Activated CD4-positive, CD25-positive, alpha-beta regulatory T cell (primary cell): ENCODE measurements around the gene ITGA2B.
"Not testable (repeated sequence)": the region's sequence is repeated elsewhere in the genome, so short reads cannot be mapped to it uniquely, and the experiment has no call there.

Source experiments
- DNase-seq, 4 experiments: peaks; one replicate each; lab custom pipeline; 2025; lab: John Stamatoyannopoulos, UW

ITGA2B gene

GRCh38 chr17:44389281-44389680 is at the start of gene ITGA2B:
Gene ITGA2B, minus strand, starts transcription at chr17:44389649. Its CDS starts 176 bp downstream, at chr17:44389473.
- no peak for DNase-seq

DNA sequence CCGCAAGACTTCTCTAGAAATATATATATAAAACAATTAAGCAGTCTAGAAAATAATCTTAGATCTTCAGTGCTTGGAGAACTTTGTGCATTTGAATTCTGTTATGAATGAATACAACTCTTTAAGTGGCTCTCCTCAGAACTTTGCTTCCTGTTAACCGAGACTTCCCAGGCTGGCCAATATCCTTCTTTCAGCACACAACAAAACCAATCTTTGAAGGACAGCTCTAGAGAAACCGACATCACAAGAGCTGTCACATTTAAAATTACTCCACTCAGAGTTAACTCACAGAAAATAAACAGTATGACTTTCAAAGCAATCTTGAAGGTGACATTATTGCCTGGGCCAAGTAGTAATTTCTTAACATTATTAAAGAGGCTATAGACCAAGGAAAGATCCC is 49.7 kb upstream of the ITGA2B start:
- DNase-seq: no peak

DNA sequence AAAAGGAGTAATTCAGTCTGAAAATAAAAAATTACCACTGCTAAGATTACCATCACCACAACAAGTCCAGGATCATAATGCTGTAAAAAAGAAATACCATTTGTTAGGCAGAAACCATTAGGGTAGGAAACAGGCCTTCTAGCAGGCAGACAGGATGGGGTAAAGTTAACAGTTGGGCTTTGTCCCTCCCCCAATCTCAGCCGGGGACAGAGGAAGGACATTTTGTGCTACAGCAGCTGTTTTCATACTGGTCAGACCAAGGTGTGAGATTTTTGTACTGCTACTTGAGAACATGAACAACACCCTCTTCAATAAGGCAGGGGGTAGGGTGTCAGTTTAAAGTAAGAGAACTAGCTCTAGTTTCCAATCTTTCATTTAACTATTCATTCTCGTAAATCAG is 49.2 kb upstream of the ITGA2B start:
- DNase-seq: no peak

DNA sequence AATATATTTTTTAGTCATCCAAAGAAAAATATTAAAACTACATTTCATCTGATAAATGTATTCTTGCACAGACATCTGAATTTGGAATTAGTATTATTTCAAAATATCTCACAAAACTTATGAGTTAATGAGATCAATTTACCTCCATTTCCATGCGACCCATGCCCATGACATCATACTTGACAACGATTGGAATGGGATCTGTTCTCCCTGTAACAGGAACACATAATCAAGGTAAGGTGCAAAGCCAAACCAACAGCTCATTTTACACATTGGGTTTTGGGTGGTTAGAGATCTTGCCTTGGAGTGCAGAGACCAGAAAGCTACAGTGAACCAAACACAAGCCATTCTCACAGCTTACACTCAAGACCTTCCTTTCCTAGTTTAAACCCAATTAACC is 46.9 kb upstream of the ITGA2B start:
- no peak for DNase-seq

DNA sequence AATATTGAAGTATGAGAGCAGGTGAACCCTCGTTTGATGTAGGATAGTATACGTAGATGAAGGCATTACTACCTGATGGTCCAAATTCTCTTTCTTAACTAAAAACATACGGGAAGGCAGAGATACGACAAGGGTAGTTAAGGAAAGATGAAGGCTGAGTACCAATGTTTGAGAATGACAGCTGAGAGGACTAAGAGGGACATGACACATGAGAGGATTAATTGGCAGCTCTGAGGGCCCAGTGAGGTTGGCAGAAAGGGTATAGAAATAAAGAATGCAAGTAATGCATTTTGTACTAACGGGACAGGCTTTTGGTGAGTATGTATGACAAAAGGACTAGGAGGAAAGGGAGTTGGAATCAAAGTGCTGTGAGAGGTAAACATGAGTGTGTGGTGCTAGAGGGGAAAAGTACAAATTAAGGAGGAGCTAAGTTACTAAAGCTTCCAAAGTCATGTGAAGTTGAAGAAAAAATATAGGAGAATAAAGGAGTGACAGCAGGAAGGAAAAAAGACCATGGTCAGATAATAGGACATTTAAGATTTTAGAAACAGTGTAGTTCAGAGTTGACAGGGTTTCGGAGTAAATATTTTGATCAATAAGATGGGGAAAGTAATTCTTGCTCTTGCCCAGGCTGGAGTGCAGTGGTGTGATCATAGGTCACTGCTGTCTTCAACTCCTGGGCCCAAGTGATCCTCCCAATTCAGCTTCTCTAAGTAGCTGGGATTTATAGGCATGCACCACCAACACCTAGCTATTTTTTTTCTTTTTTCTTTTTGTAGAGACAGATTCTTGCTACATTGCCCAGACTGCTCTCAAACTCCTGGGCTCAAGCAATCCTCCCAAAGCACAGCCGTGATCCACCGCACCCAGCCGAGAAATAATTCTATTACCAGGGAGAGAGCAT is 43.1 kb upstream of the ITGA2B start:
- no peak for DNase-seq

DNA sequence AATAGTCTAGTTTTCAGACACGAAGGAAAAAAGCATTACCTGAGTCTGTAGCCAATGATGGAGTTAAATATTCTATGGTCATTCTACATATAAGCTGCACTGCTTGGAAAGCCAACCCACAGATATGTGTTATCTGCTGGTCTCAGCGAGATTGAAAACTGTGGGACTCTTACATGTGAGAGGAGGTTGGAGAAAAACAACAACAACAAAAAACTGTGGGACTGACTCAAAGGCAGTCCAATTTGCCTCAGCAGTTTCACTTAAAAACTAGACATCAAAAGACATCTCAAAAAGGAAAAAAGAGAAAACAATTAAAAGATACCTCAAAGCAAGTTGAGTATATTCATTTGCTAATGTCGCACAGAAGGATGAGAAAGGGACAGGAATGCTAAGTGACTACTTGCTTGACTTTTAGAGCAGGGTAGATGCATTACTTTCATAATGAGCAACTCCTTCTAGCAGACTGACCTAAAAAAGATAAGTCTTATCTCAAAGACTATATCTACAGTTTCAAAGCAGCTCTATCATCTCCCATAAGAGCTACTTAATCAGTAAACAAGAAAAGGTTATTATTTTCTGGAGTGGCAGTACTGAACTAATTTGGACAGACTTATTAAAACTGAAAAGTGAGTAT is 35.5 kb upstream of the ITGA2B start:
- no peak for DNase-seq

GRCh38 chr17:44417553-44417952 is 28.1 kb upstream of the ITGA2B start:
- DNase-seq: no peak

DNA sequence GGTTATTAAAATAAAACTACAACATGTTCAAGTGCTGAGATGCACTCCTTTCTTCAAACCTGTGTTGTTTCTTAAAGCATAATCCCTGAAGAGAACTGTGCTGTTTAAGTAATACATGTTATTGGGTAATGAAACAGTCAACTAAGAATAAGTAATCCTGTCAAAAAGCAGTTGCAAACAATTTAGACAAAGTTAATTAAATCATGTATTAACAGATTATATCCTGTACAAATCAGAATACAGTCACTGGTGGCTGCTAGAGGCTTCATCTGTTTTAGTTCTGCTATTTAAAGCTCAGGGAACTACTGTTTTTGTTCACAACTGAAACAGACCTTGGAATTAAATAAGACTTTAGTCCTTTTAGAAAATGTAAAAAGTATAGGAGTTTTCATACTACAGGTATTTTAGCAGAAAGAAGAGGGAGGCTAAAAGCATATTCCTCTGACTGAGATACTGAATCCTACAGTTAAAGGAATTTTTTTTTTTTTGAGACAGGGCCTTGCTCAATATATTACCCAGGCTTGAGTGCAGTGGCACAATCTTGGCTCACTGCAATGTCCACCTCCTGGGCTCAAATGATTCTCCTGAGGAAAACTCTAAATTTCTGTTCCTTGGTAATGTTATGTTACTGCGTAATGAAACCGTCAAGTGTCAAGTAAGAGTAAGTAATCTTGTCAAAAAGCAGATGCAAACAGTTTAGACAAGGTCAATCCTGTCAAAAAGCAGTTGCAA is 27.3 kb upstream of the ITGA2B start:
- DNase-seq: no peak

- no peak for DNase-seq
Measured at GRCh38 chr17:44414394-44415155, 25.1 kb upstream of the ITGA2B start.

DNA sequence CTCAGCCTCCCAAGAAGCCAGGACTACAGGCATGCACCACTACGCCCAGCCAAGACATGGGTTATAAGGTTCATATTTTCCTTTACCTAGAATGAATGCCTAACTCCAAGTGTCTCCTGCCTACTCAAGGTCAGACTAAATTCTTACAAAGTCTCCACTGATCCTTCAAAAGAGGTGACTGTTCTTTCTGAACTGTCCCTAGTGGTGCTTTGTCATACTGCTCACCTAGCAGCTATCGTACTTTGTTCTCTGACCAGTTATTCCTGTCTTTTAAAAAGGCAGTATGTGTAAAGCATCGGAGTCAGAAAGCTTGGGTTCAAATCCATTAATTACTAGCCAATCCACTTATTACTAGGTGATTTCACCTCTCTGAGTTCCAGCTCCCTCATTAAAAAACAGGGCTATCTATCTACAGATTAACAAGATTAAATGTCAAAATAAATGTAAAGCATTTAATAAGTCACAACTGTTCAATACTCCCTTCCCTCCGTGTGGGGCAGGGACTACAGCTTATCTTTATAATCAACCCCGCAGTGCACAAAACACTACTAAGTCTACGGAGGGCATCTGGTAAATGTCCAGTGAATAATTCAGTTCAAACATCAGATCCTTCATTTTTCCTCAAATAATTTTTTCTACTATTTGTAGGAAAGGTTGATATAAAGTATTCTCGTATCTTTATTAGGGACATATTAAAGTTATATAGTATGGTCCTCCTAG is 20.0 kb upstream of the ITGA2B start:
- DNase-seq: no peak

DNA sequence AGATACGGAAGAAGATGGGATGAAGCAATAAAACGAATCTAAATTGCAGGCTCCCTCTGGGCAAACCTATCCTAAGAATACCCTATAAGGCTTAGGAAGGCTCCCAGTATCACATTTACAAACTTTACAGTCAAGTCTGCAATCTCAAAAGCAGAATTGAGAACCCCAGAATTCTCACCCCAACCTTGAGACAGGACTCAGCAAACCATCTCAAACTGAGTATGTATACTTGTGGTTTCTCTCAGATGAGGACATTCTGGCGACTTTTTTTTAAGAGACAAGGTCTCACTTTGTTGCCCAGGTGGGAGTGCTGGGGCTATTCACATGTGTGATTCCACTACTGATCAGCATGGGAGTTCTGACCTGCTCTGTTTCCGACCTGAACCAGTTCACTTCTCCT is 19.3 kb upstream of the ITGA2B start:
- no peak for DNase-seq

GRCh38 chr17:44402564-44403172 is 13.2 kb upstream of the ITGA2B start:
- DNase-seq: no peak

GRCh38 chr17:44400226-44400847 is 10.9 kb upstream of the ITGA2B start:
- DNase-seq: no peak

- DNase-seq: no peak
Measured at GRCh38 chr17:44398692-44399691, 9.5 kb upstream of the ITGA2B start.

DNA sequence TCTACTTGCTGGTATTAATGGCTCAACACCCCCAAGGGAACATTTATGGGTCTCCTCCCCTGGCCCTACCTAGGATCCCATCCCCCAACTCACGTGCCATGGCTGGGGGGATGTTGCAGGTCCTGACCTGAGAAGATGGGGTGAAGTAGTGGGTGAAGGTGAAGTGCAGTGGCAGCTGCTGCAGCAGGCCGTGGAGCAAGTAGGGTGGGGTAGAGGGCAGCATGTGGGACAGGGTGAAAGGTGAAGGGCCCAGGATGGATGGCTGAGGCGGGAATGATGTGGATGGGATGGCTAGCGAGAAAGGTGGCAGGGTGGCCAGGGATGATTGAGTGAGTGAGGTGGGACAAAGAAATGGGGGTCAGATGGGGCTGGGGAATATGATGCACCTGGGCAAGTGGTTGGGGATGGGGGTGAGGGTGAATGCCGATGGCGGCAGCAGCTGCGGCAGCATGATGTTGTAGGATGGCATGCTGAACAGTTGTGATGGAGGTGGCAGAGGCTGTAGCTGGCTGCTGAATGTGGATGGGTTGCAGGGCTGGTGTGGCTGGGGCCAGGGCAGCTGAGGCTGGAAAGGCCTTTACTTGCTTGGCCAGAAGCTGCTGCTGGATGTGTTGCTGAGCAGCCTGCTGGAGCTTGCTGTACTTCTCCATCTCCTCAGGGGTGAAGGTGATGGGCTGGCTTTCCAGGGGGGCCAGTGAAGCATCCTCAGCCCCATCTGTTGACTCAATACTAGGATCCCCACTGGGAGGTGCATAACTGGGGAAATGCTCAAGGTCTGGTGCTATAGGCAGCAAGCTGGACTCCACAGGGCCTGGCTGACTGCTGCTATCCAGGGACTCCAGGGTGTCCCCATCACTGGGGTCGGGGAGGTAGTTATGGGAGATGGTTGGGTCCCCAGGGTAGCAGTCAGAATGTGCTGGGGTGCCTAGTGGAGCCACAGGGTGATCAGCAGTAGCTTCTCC is 8.3 kb upstream of the ITGA2B start:
- DNase-seq: no peak

DNA sequence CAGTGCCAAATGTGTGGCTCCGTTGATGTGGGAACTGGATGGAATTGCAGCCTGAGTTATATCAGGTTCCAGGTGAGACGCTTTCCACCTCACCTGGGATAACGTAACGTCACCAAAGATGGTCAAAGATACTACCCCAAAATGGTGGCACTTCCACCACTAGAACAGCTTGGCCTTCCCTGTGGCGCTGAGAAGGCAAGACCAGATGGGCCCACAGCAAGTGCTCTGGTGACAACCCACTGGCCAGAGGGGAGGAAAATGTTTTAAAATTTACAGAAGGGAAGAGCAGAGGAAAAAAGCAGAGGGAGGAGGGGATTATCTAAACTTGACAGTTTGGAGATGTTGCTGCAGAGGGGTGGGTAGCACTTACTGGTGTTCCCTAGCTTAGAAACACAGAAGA is 7.5 kb upstream of the ITGA2B start:
- DNase-seq: no peak

DNA sequence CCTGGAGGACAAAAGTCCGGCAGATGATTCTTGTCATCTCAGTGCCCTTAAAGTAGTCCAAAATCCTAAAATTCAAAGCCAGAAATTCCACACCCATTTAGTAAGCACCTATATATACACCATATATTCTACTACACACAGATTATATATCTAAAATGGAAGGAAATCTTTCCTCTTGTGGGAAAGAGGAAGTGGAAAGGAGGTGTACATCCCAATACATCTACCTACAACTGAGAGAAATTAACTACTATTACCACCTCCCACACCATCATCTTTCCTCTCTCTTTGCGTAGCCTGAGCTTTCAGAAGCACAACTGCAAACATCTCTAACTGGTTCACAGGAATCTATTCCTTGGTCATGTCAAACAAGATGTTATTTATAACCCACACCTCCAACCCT is 5.4 kb upstream of the ITGA2B start:
- no peak for DNase-seq

- DNase-seq: not testable (repeated sequence)
Measured at GRCh38 chr17:44394112-44394511, 4.7 kb upstream of the ITGA2B start.
